ENCODE data around the gene CENPA. TPM values are rescaled to one million over a fixed set of nuclear protein-coding genes. Genes with fewer than 3 reads are reported as not detected.
"Not testable (repeated sequence)": the region's sequence is repeated elsewhere in the genome, so short reads cannot be mapped to it uniquely, and the experiment has no call there.

CENPA gene
- total RNA-seq, 2 donors from 2014 or later: not detected

- Histone ChIP-seq H3K27me3 (no peaks in the 10 kb centered on the region), H3K27ac (no peak overlapping the region), H3K4me3 (no peak overlapping the region), H3K36me3 (replicated peaks in 1 of 2; ENCODE audit: insufficient read depth in 1 of 2, low read depth in 2 of 2) (no peaks in the 10 kb centered on the region), H3K4me1 (no peaks in the 10 kb centered on the region), H3K9me3 (no peaks in the 10 kb centered on the region)
- ATAC-seq (no peak), DNase-seq (no peak)
- 88 to 93% methylated on average over 3 of the region's 3 CpGs for WGBS, 2 donors
- intact Hi-C loops (cut with DNase I): no loop called here
- no peak for TF ChIP-seq CTCF (IDR thresholded peaks at IDR 0.05)
- no peak for TF ChIP-seq POLR2A (IDR thresholded peaks at IDR 0.05)
These were observed 26.9 kb downstream of the CENPA start for GRCh38 chr2:26812731-26813130.

GRCh38 chr2:26814072-26814765 is 28.4 kb downstream of the CENPA start:
- H3K36me3 ChIP-seq (replicated peaks in 1 of 2; ENCODE audit: insufficient read depth in 1 of 2, low read depth in 2 of 2); H3K4me3 ChIP-seq; H3K27ac ChIP-seq; H3K9me3 ChIP-seq; H3K4me1 ChIP-seq; DNase-seq; intact Hi-C loops (cut with DNase I); H3K27me3 ChIP-seq; ATAC-seq: not testable (repeated sequence)
- 86 to 89% methylated on average over 28 to 52 of the region's 52 CpGs for WGBS, 2 donors

- Histone ChIP-seq H3K27ac (no peak overlapping the region), H3K27me3 (no peaks in the 10 kb centered on the region), H3K36me3 (replicated peaks in 1 of 2; ENCODE audit: insufficient read depth in 1 of 2, low read depth in 2 of 2) (no peaks in the 10 kb centered on the region), H3K4me1 (no peaks in the 10 kb centered on the region), H3K4me3 (no peak overlapping the region), H3K9me3 (no peaks in the 10 kb centered on the region)
- DNase-seq (no peak), ATAC-seq (no peak)
- intact Hi-C loops (cut with DNase I): no loop called here
- 23 to 33% methylated on average over 1 to 3 of the region's 3 CpGs for WGBS, 2 donors
- TF ChIP-seq CTCF (IDR thresholded peaks at IDR 0.05): no peak
- no peak for TF ChIP-seq POLR2A (IDR thresholded peaks at IDR 0.05)
These were observed 31.0 kb downstream of the CENPA start for GRCh38 chr2:26816893-26817292.

GRCh38 chr2:26818255-26818654 is 32.4 kb downstream of the CENPA start:
- DNase-seq: no peak
- ATAC-seq: no peak
- H3K4me1 ChIP-seq: no peaks in the 10 kb centered on the region
- H3K36me3 ChIP-seq (replicated peaks in 1 of 2; ENCODE audit: insufficient read depth in 1 of 2, low read depth in 2 of 2): no peaks in the 10 kb centered on the region
- no peak overlapping the region for H3K27ac ChIP-seq
- 60 to 63% methylated on average over 5 of the region's 5 CpGs for WGBS, 2 donors
- no peak for TF ChIP-seq CTCF (IDR thresholded peaks at IDR 0.05)
- TF ChIP-seq POLR2A (IDR thresholded peaks at IDR 0.05): no peak
- H3K4me3 ChIP-seq: no peak overlapping the region
- intact Hi-C loops (cut with DNase I): no loop called here
- no peaks in the 10 kb centered on the region for H3K9me3 ChIP-seq
- H3K27me3 ChIP-seq: no peaks in the 10 kb centered on the region

GRCh38 chr2:26818972-26819371 is 33.1 kb downstream of the CENPA start:
- intact Hi-C loops (cut with DNase I): no loop called here
- Histone ChIP-seq H3K27me3 (no peaks in the 10 kb centered on the region), H3K36me3 (replicated peaks in 1 of 2; ENCODE audit: insufficient read depth in 1 of 2, low read depth in 2 of 2) (no peaks in the 10 kb centered on the region), H3K9me3 (no peaks in the 10 kb centered on the region), H3K4me3 (no peak overlapping the region), H3K4me1 (no peaks in the 10 kb centered on the region), H3K27ac (no peak overlapping the region)
- TF ChIP-seq CTCF (IDR thresholded peaks at IDR 0.05) (no peak), POLR2A (IDR thresholded peaks at IDR 0.05) (no peak)
- WGBS, 2 donors: 54 to 65% methylated on average over 5 to 6 of the region's 6 CpGs
- ATAC-seq (no peak), DNase-seq (no peak)

Data from body of pancreas (tissue), 4 donors.